CD4-positive, alpha-beta T cell treated with Interleukin-15 for 1 hour (primary cell): ENCODE measurements around the gene TMEM132E.
"Not testable (repeated sequence)": the region's sequence is repeated elsewhere in the genome, so short reads cannot be mapped to it uniquely, and the experiment has no call there.

Source experiments
- DNase-seq: peaks from one replicate; pipeline ENCODE4 v3.0.0-alpha.2; 2020

The TMEM132E gene

GRCh38 chr17:34579017-34579946 lies at the start of gene TMEM132E:
Gene TMEM132E, plus strand, starts transcription at chr17:34579582. Its CDS starts 1,495 bp downstream, at chr17:34581077.
- no peak for DNase-seq

- no peak for DNase-seq
Measured at GRCh38 chr17:34530918-34531317, 48.5 kb upstream of the TMEM132E start.

GRCh38 chr17:34532281-34533065 lies 46.9 kb upstream of the TMEM132E start:
- DNase-seq = no peak

- no peak for DNase-seq
Measured at GRCh38 chr17:34533806-34534527, 45.4 kb upstream of the TMEM132E start.

GRCh38 chr17:34537445-34537844 lies 41.9 kb upstream of the TMEM132E start:
- no peak for DNase-seq

GRCh38 chr17:34538582-34538981 lies 40.8 kb upstream of the TMEM132E start:
- not testable (repeated sequence) for DNase-seq

- DNase-seq = no peak
Measured at GRCh38 chr17:34539881-34540280, 39.5 kb upstream of the TMEM132E start.

GRCh38 chr17:34542700-34543336 lies 36.6 kb upstream of the TMEM132E start:
- DNase-seq = peak; percentile 20

GRCh38 chr17:34547453-34548063 lies 31.8 kb upstream of the TMEM132E start:
- no peak for DNase-seq

- DNase-seq = no peak
Measured at GRCh38 chr17:34549966-34550365, 29.4 kb upstream of the TMEM132E start.

- no peak for DNase-seq
Measured at GRCh38 chr17:34553907-34554306, 25.5 kb upstream of the TMEM132E start.

- DNase-seq = no peak
Measured at GRCh38 chr17:34556384-34556783, 23.0 kb upstream of the TMEM132E start.

- no peak for DNase-seq
Measured at GRCh38 chr17:34556931-34557330, 22.5 kb upstream of the TMEM132E start.

- DNase-seq = no peak
Measured at GRCh38 chr17:34561328-34561727, 18.1 kb upstream of the TMEM132E start.

- DNase-seq = no peak
Measured at GRCh38 chr17:34562387-34562786, 17.0 kb upstream of the TMEM132E start.

- no peak for DNase-seq
Measured at GRCh38 chr17:34565713-34566112, 13.7 kb upstream of the TMEM132E start.

- no peak for DNase-seq
Measured at GRCh38 chr17:34566201-34566600, 13.2 kb upstream of the TMEM132E start.

GRCh38 chr17:34566873-34567272 lies 12.5 kb upstream of the TMEM132E start:
- DNase-seq = no peak

- DNase-seq = no peak
Measured at GRCh38 chr17:34567691-34568465, 11.5 kb upstream of the TMEM132E start.

- no peak for DNase-seq
Measured at GRCh38 chr17:34568953-34569352, 10.4 kb upstream of the TMEM132E start.

GRCh38 chr17:34569591-34569990 lies 9.8 kb upstream of the TMEM132E start:
- no peak for DNase-seq
